Mucosa of descending colon (tissue), 3 donors: ENCODE measurements around the gene GLI3. TPM values are rescaled to one million over a fixed set of nuclear protein-coding genes. Genes with fewer than 3 reads are reported as not detected.

Experiments
- ATAC-seq: fragments of 200-7000 bp; cut with Tn5 transposase; one replicate; pipeline ENCODE4 v1.9.1; 2020; ENCODE audit warnings: mild to moderate bottlenecking, moderate library complexity
- DNase-seq, 3 donors: peaks; one replicate each; pipeline ENCODE4 v3.0.0-alpha.2; 2020
- H3K36me3 ChIP-seq: fragments of 200-600 bp; one replicate; pipeline ENCODE4 v1.8.0; 2021; ENCODE audit warnings: low read depth, mild to moderate bottlenecking
- H3K4me1 ChIP-seq: fragments of 200-600 bp; one replicate; pipeline ENCODE4 v1.8.0; 2021; ENCODE audit warnings: low read depth, mild to moderate bottlenecking
- H3K4me3 ChIP-seq: fragments of 200-600 bp; one replicate; pipeline ENCODE4 v1.8.0; 2021; ENCODE audit warnings: mild to moderate bottlenecking
- H3K9me3 ChIP-seq: fragments of 200-600 bp; one replicate; pipeline ENCODE4 v1.8.0; 2021; ENCODE audit warnings: mild to moderate bottlenecking
- CTCF ChIP-seq: fragments of 200-600 bp; IDR thresholded peaks from one replicate; pipeline ENCODE4 v1.8.0; 2022; ENCODE audit warnings: antibody characterized with exemption, mild to moderate bottlenecking
- intact Hi-C, 2 donors: fragments of 100-400 bp; cut with DNase I in 1 of 2; cut with micrococcal nuclease in 1 of 2; formaldehyde crosslinking; loops; one replicate each; pipeline versions ENCODE4 v1.11.0 to v1.11.1; 2022; cut with DNase I, micrococcal nuclease
- total RNA-seq, 3 donors: library from RNA; stranded (reverse); fragmentation: NEBNext Ultra II Directional in 2 of 3; extraction: Animal tissue kit (Norgen Biotek cat#: 25700) in 2 of 3; gene quantifications; one replicate each; pipeline versions ENCODE4 v1.2.1 to v1.2.4, GENCODE V29; 2021 to 2023
- donor health status: DM: no; HTN: no; CAD: no; lungs with moderate emphysema.
- donor health status: DM: no; HTN: no; CAD: no.
- donor health status: DM: no; HTN: yes; CAD: no.

GLI3 gene
- total RNA-seq, 3 donors from 2014 or later = 3.0 to 56.3 (median 8.8) TPM

- Histone ChIP-seq H3K4me1 (no peaks in the 10 kb centered on the region), H3K36me3 (no peaks in the 10 kb centered on the region), H3K9me3 (no peaks in the 10 kb centered on the region), H3K4me3 (no peak overlapping the region)
- TF ChIP-seq CTCF = no peak
- DNase-seq (no peak), ATAC-seq (no peak)
- intact Hi-C loops = no loop called here
These were observed 324.6 kb downstream of the GLI3 start for GRCh38 chr7:41912426-41912825.

- no peaks in the 10 kb centered on the region for H3K4me1 ChIP-seq
- no peak for ATAC-seq
- DNase-seq = no peak
- no peaks in the 10 kb centered on the region for H3K9me3 ChIP-seq
- H3K4me3 ChIP-seq = no peak overlapping the region
- H3K36me3 ChIP-seq = no peaks in the 10 kb centered on the region
- intact Hi-C loops = no loop called here
- TF ChIP-seq CTCF = no peak
These were observed 325.2 kb downstream of the GLI3 start for GRCh38 chr7:41911792-41912191.
